Superior temporal gyrus (tissue), 1 donor: ENCODE measurements around the gene GBP2.

Experiments used
- DNase-seq: peaks from one replicate; pipeline ENCODE4 v3.0.0-alpha.2; 2016; ENCODE audit errors: extremely low spot score

Gene GBP2

DNA sequence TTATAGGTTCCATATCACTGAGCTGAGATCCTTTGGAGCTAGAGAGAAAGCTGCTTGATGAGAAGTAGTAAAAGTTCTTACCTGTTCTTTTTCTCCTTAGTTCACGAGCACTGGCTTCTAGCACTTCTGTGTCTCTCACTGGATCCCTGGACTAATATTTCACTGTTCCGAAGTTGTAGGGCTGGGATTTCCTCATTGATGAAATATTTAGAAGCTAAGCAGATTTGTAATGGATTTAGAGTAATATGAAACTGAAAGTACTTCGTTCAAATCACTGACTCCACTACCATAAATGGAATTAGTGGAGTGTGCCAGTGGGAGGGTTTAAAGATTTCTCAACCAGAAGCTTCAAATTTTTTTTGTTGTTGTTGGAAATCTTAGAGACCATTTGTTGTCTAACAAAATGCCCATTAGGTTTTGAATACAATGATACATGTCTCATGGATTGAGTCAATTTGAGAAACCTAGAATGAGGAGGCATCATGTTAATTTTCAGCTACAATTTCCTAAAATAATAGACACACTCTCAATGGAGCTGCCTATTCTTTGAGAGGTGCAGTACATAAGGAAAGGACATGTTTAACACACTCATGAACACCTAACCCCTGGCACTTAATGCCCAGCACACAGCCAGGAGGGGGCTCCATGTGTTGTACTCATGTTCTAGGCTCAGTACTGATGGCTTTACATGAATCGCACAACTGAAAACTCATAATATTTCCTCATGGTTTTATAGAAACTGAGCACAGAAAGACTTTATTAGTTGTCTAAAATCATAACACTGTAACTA lies 60.6 kb downstream of the GBP2 start, which contains the start of gene GBP1:
TSS of gene GBP1 (minus strand) at position 130 of the 790 bp plus-strand sequence. CDS start 1,974 bp downstream, outside the sequence.
- DNase-seq, result peak; percentile 40

- peak; percentile 42 for DNase-seq
These were observed 61.3 kb downstream of the GBP2 start for GRCh38 chr1:89064632-89065031.

DNA sequence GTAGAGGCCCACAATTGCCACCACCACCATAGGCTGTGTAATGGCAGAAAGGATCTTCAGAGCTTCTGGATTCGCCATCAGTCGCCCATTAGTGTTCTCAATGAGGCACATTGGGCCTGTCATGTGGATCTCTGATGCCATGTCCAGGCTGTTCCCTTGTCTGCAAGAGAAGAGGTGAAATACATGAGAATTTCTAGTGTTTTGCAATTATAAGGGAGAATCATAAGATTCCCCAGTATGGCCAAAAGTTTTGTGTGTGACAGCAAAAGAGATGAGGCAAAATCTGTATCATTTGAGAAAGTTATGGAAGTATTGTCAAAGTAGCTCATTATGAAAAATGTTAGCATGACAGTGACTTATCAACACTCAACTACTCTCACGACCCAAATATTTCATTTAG lies 62.8 kb downstream of the GBP2 start:
- no peak for DNase-seq

- no peak for DNase-seq
These were observed 65.8 kb downstream of the GBP2 start for GRCh38 chr1:89060091-89060490.
